B cell (primary cell): ENCODE measurements around the gene TRIM61.
"Not testable (repeated sequence)": the region's sequence is repeated elsewhere in the genome, so short reads cannot be mapped to it uniquely, and the experiment has no call there.

Source experiments
- EZH2 ChIP-seq: IDR thresholded peaks from 2 replicates; pipeline ENCODE4 v1.6.1; 2012; ENCODE audit warnings: borderline replicate concordance, low read depth, mild to moderate bottlenecking, moderate library complexity, low read length; ENCODE audit not compliant: insufficient read depth, poor library complexity, severe bottlenecking
- TF ChIP-seq, protein P1 (sequence below): fragments of 200-600 bp; IDR thresholded peaks from one replicate; pipeline ENCODE4 v1.8.0; 2022; ENCODE audit warnings: antibody characterized with exemption, mild to moderate bottlenecking

DNA sequence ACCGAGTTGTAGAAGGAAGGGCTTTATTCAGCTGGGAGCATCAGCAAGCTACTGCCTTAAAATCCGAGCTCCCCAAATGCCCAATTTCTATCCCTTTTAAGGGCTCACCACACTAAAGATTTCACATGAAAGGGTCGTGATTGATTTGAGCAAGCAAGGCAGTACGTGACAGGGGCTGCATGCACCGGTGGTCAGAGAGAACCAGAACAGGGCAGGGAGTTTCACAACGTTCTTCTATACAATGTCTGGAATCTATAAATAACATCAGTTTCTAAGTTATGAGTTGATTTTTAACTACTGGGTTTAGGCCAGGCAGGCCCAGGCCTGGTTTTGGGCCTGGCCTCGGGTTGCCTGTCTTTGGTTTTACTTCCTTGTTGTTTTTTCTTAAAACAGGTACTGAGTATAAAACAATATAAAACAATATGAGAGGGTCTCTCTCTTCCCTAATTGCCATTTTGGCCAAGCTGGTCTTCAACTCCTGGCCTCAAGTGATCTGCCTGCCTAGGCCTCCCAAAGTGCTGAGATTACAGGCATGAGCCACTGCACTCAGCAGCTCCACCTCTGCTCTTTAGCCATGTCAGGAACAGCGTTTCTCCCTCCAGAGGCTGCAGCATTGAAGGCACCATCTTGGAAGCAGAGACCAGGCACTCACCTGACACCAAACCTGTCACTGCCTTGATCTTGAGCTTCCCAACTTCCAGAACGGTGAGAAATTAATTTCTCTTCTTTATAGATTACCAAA is 41.4 kb downstream of the TRIM61 start:
- TF ChIP-seq, protein P1, sequence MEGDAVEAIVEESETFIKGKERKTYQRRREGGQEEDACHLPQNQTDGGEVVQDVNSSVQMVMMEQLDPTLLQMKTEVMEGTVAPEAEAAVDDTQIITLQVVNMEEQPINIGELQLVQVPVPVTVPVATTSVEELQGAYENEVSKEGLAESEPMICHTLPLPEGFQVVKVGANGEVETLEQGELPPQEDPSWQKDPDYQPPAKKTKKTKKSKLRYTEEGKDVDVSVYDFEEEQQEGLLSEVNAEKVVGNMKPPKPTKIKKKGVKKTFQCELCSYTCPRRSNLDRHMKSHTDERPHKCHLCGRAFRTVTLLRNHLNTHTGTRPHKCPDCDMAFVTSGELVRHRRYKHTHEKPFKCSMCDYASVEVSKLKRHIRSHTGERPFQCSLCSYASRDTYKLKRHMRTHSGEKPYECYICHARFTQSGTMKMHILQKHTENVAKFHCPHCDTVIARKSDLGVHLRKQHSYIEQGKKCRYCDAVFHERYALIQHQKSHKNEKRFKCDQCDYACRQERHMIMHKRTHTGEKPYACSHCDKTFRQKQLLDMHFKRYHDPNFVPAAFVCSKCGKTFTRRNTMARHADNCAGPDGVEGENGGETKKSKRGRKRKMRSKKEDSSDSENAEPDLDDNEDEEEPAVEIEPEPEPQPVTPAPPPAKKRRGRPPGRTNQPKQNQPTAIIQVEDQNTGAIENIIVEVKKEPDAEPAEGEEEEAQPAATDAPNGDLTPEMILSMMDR, result not testable (repeated sequence)
- TF ChIP-seq EZH2, result not testable (repeated sequence)
